Measurements from ENCODE around the gene HOMER1.

GRCh38 chr5:79454043-79454442, 59.9 kb downstream of the HOMER1 start:
- TF ChIP-seq POLR2A (IDR thresholded peaks at IDR 0.05; ENCODE audit: low read depth) (no peak), CTCF (IDR thresholded peaks at IDR 0.05) (no peak), EP300 (IDR thresholded peaks at IDR 0.05) (no peak), POLR2AphosphoS5 (IDR thresholded peaks at IDR 0.05) (no peak)

Data from esophagus muscularis mucosa (tissue), 4 donors.